B cell (primary cell): Measurements from ENCODE around the gene PINK1. TPM values are rescaled to one million over a fixed set of nuclear protein-coding genes. Genes with fewer than 3 reads are reported as not detected.

Source experiments
- ATAC-seq: fragments of 200-7000 bp; cut with Tn5 transposase; one replicate; pipeline ENCODE4 v1.10.0; 2021; ENCODE audit warnings: low read depth, mild to moderate bottlenecking, moderate number of reproducible peaks, moderate library complexity
- CTCF ChIA-PET: fragments of 350-600 bp; sonication (Branson Sonifier 250); formaldehyde crosslinking; loops from one replicate; lab custom pipeline; 2021; ENCODE audit warnings: antibody characterized with exemption, inconsistent platforms; lab: Charles Lee
- POLR2A ChIA-PET: fragments of 350-600 bp; sonication (Branson Sonifier 250); formaldehyde crosslinking; loops from one replicate; lab custom pipeline; 2021; ENCODE audit warnings: antibody characterized with exemption; lab: Charles Lee
- DNase-seq: peaks from one replicate; pipeline ENCODE4 v3.0.0; 2013
- H2AFZ ChIP-seq: 2 replicates; pipeline ENCODE4 v1.6.1; 2012; ENCODE audit warnings: mild to moderate bottlenecking, low read depth, low read length; ENCODE audit not compliant: insufficient read depth, poor library complexity, severe bottlenecking
- H3K27ac ChIP-seq, 2 donors: 1 replicate in 1 of 2; 2 replicates in 1 of 2; pipeline ENCODE4 v1.5.1; 2012 to 2013; ENCODE audit warnings: low read length in 2 of 2, mild to moderate bottlenecking in 2 of 2, moderate library complexity in 1 of 2
- H3K27me3 ChIP-seq, 4 experiments: fragments of 200-600 bp in 1 of 4; sonication (generic) in 1 of 4; replicated peaks in 1 of 4; 1 replicate in 2 of 4; 2 replicates in 2 of 4; pipeline versions ENCODE4 v1.6.1 to v1.7.0; 2013 to 2016; ENCODE audit warnings: low read length in 3 of 4, mild to moderate bottlenecking in 2 of 4, mixed read lengths in 1 of 4, moderate library complexity in 1 of 4; ENCODE audit not compliant: insufficient read depth in 4 of 4, control insufficient read depth in 3 of 4; ENCODE audit errors: control extremely low read depth in 1 of 4
- H3K36me3 ChIP-seq, 2 experiments: replicated peaks in 1 of 2; 1 replicate in 1 of 2; 2 replicates in 1 of 2; pipeline versions ENCODE4 v1.6.1 to v1.7.1; 2013; ENCODE audit warnings: low read length in 1 of 2; ENCODE audit not compliant: insufficient read depth in 2 of 2, control insufficient read depth in 1 of 2; ENCODE audit errors: control extremely low read depth in 1 of 2, extremely low read depth in 1 of 2
- H3K4me1 ChIP-seq, 2 donors: fragments of 200-600 bp in 1 of 2; sonication (generic) in 1 of 2; 1 replicate in 1 of 2; 2 replicates in 1 of 2; pipeline versions ENCODE4 v1.5.1 to v1.6.1; 2013 to 2017; ENCODE audit warnings: low read length in 2 of 2; ENCODE audit not compliant: control insufficient read depth in 2 of 2, insufficient read depth in 2 of 2
- H3K4me2 ChIP-seq: replicated peaks from 2 replicates; pipeline ENCODE3; 2012; ENCODE audit warnings: mild to moderate bottlenecking, low read depth, low read length; ENCODE audit not compliant: poor library complexity, severe bottlenecking
- H3K4me3 ChIP-seq, 5 experiments: fragments of 200-600 bp in 1 of 5; sonication (generic) in 1 of 5; 1 replicate in 3 of 5; 2 replicates in 2 of 5; pipeline versions ENCODE4 v1.5.1 to v1.7.0; 2011 to 2016; ENCODE audit warnings: low read length in 4 of 5, mild to moderate bottlenecking in 4 of 5, low read depth in 2 of 5, control low read depth in 1 of 5, moderate library complexity in 1 of 5; ENCODE audit not compliant: insufficient read depth in 1 of 5; ENCODE audit errors: control extremely low read depth in 1 of 5, extremely low read depth in 1 of 5
- H3K79me2 ChIP-seq: fragments of 200-600 bp; sonication (generic); one replicate; pipeline ENCODE4 v1.6.0; 2016; ENCODE audit warnings: low read length; ENCODE audit not compliant: control insufficient read depth, insufficient read depth
- H3K9ac ChIP-seq: fragments of 200-600 bp; sonication (generic); 2 replicates; pipeline ENCODE4 v1.6.1; 2017; ENCODE audit warnings: mild to moderate bottlenecking, low read length, moderate library complexity
- H3K9me3 ChIP-seq, 3 donors: one replicate each; pipeline versions ENCODE4 v1.6.1 to v1.7.1; 2013; ENCODE audit warnings: low read length in 2 of 3; ENCODE audit not compliant: control insufficient read depth in 2 of 3, insufficient read depth in 1 of 3; ENCODE audit errors: control extremely low read depth in 1 of 3
- H4K20me1 ChIP-seq: 2 replicates; pipeline ENCODE4 v1.6.0; 2012; ENCODE audit warnings: mild to moderate bottlenecking, low read length; ENCODE audit not compliant: insufficient read depth, control insufficient read depth, poor library complexity, severe bottlenecking
- H3K27ac Mint-ChIP-seq: one replicate; pipeline ENCODE4 v1.8.0; 2021; ENCODE audit warnings: mixed read lengths
- H3K27me3 Mint-ChIP-seq: one replicate; pipeline ENCODE4 v1.8.0; 2021; ENCODE audit warnings: mixed read lengths
- H3K4me1 Mint-ChIP-seq: one replicate; pipeline ENCODE4 v1.8.0; 2021; ENCODE audit warnings: mixed read lengths
- H3K4me3 Mint-ChIP-seq: one replicate; pipeline ENCODE4 v1.8.0; 2021; ENCODE audit warnings: mixed read lengths
- H3K9me3 Mint-ChIP-seq: one replicate; pipeline ENCODE4 v1.8.0; 2022; ENCODE audit warnings: mixed read lengths; ENCODE audit not compliant: insufficient read depth
- EZH2 ChIP-seq: IDR thresholded peaks from 2 replicates; pipeline ENCODE4 v1.6.1; 2012; ENCODE audit warnings: borderline replicate concordance, low read depth, mild to moderate bottlenecking, moderate library complexity, low read length; ENCODE audit not compliant: insufficient read depth, poor library complexity, severe bottlenecking
- WGBS: methylation state at CpG from one replicate; pipeline ENCODE4 v1.1.5; 2013; ENCODE audit warnings: missing lambda C conversion rate; ENCODE audit not compliant: insufficient coverage; 5-methylcytosine and 5-hydroxymethylcytosine counted together
- intact Hi-C: fragments of 100-400 bp; cut with micrococcal nuclease; formaldehyde crosslinking; loops from one replicate; pipeline ENCODE4 v1.10.0; 2022
- polyA plus RNA-seq: library from polyadenylated mRNA; depleted of rRNA; stranded (reverse); fragments of >200 nt; gene quantifications from 2 replicates; pipeline ENCODE4 v1.2.3, GENCODE V29; 2012
- total RNA-seq, 2 donors: library from RNA; stranded (reverse); fragments of 120-200 nt in 1 of 2; gene quantifications; 1 replicate in 1 of 2; 2 replicates in 1 of 2; pipeline versions ENCODE4 v1.2.3 to v1.2.4, GENCODE V29; 2013 to 2022
- TF ChIP-seq, protein P1 (sequence below): fragments of 200-600 bp; IDR thresholded peaks from one replicate; pipeline ENCODE4 v1.8.0; 2022; ENCODE audit warnings: antibody characterized with exemption, mild to moderate bottlenecking

PINK1 gene
- total and polyA plus RNA-seq, 2 donors (not counting 1 experiment from before 2014, with no cell fraction given), result 5.8 to 14.3 TPM

DNA sequence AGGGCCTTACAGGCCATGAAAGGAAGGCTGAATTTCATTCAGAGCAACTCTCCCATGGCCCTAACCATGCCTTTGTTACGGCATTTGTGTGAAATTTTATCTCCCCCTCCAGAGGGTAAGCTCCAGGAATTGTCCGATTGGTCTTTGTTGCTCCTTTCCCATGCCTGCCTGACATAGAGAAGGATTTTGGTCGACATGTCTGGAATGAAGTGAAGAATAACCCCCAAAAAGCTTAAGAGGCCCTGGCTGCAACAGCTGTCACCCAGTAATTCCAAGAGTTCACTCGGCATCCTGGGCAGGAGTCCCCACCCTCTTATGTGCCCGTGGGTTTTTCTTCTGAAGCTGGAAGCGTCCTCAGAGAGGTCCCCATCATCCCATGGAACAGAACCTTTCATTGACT, 23.7 kb upstream of the PINK1 start:
- Mint-ChIP-seq H3K4me3 (no peak overlapping the region), H3K27me3 (peaks cover 4% of the 10 kb centered on the region), H3K27ac (no peak overlapping the region), H3K4me1 (no peaks in the 10 kb centered on the region), H3K9me3 (no peaks in the 10 kb centered on the region)
- ChIA-PET CTCF (no interaction called here), POLR2A (no interaction called here)
- H3K36me3 ChIP-seq, result no peaks in the 10 kb centered on the region
- H3K4me2 ChIP-seq, result no peak overlapping the region
- no peak overlapping the region for H3K27ac ChIP-seq
- intact Hi-C loops, result no loop called here
- H3K79me2 ChIP-seq, result no peaks in the 10 kb centered on the region
- H3K9me3 ChIP-seq, result no peaks in the 10 kb centered on the region
- H3K9ac ChIP-seq, result no peak overlapping the region
- H2AFZ ChIP-seq, result no peak overlapping the region
- TF ChIP-seq, protein P1, sequence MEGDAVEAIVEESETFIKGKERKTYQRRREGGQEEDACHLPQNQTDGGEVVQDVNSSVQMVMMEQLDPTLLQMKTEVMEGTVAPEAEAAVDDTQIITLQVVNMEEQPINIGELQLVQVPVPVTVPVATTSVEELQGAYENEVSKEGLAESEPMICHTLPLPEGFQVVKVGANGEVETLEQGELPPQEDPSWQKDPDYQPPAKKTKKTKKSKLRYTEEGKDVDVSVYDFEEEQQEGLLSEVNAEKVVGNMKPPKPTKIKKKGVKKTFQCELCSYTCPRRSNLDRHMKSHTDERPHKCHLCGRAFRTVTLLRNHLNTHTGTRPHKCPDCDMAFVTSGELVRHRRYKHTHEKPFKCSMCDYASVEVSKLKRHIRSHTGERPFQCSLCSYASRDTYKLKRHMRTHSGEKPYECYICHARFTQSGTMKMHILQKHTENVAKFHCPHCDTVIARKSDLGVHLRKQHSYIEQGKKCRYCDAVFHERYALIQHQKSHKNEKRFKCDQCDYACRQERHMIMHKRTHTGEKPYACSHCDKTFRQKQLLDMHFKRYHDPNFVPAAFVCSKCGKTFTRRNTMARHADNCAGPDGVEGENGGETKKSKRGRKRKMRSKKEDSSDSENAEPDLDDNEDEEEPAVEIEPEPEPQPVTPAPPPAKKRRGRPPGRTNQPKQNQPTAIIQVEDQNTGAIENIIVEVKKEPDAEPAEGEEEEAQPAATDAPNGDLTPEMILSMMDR, result no peak
- no peak for TF ChIP-seq EZH2
- H3K4me1 ChIP-seq, result no peaks in the 10 kb centered on the region
- H4K20me1 ChIP-seq, result no peaks in the 10 kb centered on the region
- DNase-seq, result no peak
- ATAC-seq, result no peak
- WGBS, result 70% methylated on average over 2 of the region's 6 CpGs
- peaks cover 0 to 4% (median 0%) of the 10 kb centered on the region in 4 experiments for H3K27me3 ChIP-seq
- H3K4me3 ChIP-seq, result no peak overlapping the region

DNA sequence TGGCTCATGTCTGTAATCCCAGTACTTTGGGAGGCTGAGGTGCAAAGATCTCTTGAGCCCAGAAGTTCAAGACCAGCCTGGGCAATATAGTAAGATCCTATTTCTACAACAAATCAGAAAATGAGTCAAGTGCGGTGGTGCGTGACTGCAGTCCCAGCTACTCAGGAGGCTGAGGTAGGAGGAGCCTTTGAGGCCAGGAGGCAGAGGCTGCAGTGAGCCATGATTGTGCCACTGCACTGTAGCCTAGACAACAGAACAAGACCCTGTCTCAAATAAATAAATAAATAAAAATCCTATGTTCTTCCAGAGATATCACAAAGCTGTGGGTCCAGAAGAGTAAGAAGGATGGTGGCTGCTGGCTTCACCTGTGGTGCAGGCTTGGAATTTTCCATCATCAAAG, 22.3 kb upstream of the PINK1 start:
- Histone ChIP-seq H3K4me1 (no peaks in the 10 kb centered on the region), H3K4me2 (no peak overlapping the region), H2AFZ (no peak overlapping the region), H4K20me1 (no peaks in the 10 kb centered on the region), H3K27me3 (no peaks in the 10 kb centered on the region), H3K27ac (no peak overlapping the region), H3K9ac (no peak overlapping the region), H3K79me2 (no peaks in the 10 kb centered on the region), H3K36me3 (no peaks in the 10 kb centered on the region), H3K9me3 (no peaks in the 10 kb centered on the region), H3K4me3 (no peak overlapping the region)
- no peaks in the 10 kb centered on the region for H3K9me3 Mint-ChIP-seq
- no peak for DNase-seq
- H3K27me3 Mint-ChIP-seq, result peaks cover 4% of the 10 kb centered on the region
- no peak for TF ChIP-seq EZH2
- TF ChIP-seq, protein P1, result no peak
- H3K27ac Mint-ChIP-seq, result no peak overlapping the region
- ATAC-seq, result no peak
- H3K4me1 Mint-ChIP-seq, result no peaks in the 10 kb centered on the region
- POLR2A ChIA-PET, result no interaction called here
- H3K4me3 Mint-ChIP-seq, result no peak overlapping the region
- CTCF ChIA-PET, result no interaction called here
- WGBS, result 80% methylated on average over 1 of the region's 2 CpGs
- intact Hi-C loops, result no loop called here
